Measurements from ENCODE around the gene CLEC11A. TPM values are rescaled to one million over a fixed set of nuclear protein-coding genes. Genes with fewer than 3 reads are reported as not detected.
A peak's percentile ranks its signal among the peaks of the same experiment; 100 is the strongest.

Gene CLEC11A
- polyA plus RNA-seq, 2 of the 4 experiments (the other 2 are of a cell fraction), result 1.5 to 6.2 TPM

GRCh38 chr19:50705422-50706019, 17.6 kb upstream of the CLEC11A start (continued):
- TF ChIP-seq CHD4 (IDR thresholded peaks at IDR 0.05; ENCODE audit: borderline replicate concordance) (no peak), FOSL2 (IDR thresholded peaks at IDR 0.05) (no peak), FOSL2 (CRISPR knock-in tag; IDR thresholded peaks at IDR 0.05) (peak; percentile 33; the same call in 1 of the 2 replicates), CTCF (IDR thresholded peaks at IDR 0.05) (peak; percentile 80), TP53 (CRISPR knock-in tag; IDR thresholded peaks at IDR 0.05) (no peak), SREBF2 (IDR thresholded peaks at IDR 0.05) (no peak), RNF2 (IDR thresholded peaks at IDR 0.05; ENCODE audit: borderline replicate concordance, low read depth) (no peak), RAD21 (conservative IDR thresholded peaks at IDR 0.05 in 1 of 2, IDR thresholded peaks at IDR 0.05 in 1 of 2) (peak; percentile 73 to 76), ZFP36 (IDR thresholded peaks at IDR 0.05; ENCODE audit: borderline replicate concordance, partially characterized antibody) (no peak), JUNB (IDR thresholded peaks at IDR 0.05) (no peak)

GRCh38 chr19:50706387-50706786, 16.8 kb upstream of the CLEC11A start:
- no peak overlapping the region for H3K4me3 ChIP-seq
- no peak overlapping the region for H3K4me2 ChIP-seq
- FAIRE-seq, result no peak
- peaks cover 13% of the 10 kb centered on the region; the same call in 1 of the 3 replicates for H3K4me1 ChIP-seq
- POLR2A ChIA-PET, result no interaction called here
- CTCF ChIA-PET, result interaction anchor here (0.6 to 7.3 kb wide), 10 partner anchors 9 to 435 kb away, joined by 3 to 111 read pairs (median 10); partner anchors contain the start of genes CLEC11A and SHANK1
- no peak for DNase-seq (ENCODE audit: low read depth in 1 of 2, low spot score in 1 of 2)
- 21% methylated on average over 5 of the region's 5 CpGs for whole genome bisulfite sequencing (ENCODE audit: missing lambda C conversion rate)
- H3K27ac ChIP-seq, result no peak overlapping the region
- no peak for ATAC-seq
- TF ChIP-seq HOXA7 (CRISPR knock-in tag; IDR thresholded peaks at IDR 0.05), result no peak
- no peaks in the 10 kb centered on the region for H3K9me3 ChIP-seq

DNA sequence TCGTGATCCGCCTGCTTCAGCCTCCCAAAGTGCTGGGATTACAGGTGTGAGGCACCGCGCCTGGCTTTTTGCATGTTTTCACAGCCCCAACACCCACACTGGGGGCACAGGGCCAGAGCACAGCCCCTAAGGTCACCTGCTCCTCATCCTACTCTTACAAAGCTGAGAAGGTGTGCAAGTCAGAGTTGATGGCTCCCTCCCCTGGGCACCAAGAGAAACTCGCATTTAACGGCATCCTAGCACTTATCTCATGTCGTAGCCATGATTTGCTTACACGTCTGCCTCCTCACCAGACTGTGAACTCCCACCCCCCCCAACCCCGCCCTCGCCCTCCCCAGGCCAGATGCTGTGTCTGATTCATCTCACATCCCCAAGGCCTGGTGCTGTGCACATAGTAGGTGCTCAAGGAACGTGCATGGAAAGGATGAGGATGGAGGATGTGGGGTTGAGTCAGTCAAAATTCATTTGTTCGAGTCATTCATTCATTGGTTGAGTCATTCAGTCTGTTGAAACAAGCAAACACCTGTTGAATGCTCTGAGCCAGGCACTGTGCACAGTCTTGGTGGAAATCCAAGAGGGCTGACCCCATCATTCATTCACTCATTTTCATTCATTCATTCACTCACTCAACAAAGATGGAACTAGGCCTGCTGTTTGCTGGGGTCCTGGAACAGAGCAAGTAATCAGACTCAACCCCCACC, 14.8 kb upstream of the CLEC11A start:
- peak in 1 of 2 experiments; percentile 49 for DNase-seq (ENCODE audit: low read depth in 1 of 2, low spot score in 1 of 2)
- CTCF ChIA-PET, result interaction anchor here (1.2 to 8.6 kb wide), 6 partner anchors 12 to 309 kb away, joined by 3 to 119 read pairs (median 14); partner anchors contain the start of genes CLEC11A and SHANK1
- Histone ChIP-seq H3K4me2 (no peak overlapping the region), H3K4me3 (no peak overlapping the region), H3K4me1 (peaks cover 5% of the 10 kb centered on the region; the same call in 1 of the 3 replicates), H3K9me3 (no peaks in the 10 kb centered on the region), H3K27ac (no peak overlapping the region)
- WGBS (ENCODE audit: missing lambda C conversion rate), result 42% methylated on average over 12 of the region's 12 CpGs
- no peak for ATAC-seq
- TF ChIP-seq PBX3 (IDR thresholded peaks at IDR 0.05) (no peak), JUN (IDR thresholded peaks at IDR 0.05) (no peak), ZSCAN20 (CRISPR knock-in tag; IDR thresholded peaks at IDR 0.05) (no peak), RNF2 (IDR thresholded peaks at IDR 0.05; ENCODE audit: borderline replicate concordance, low read depth) (no peak), FOSB (CRISPR knock-in tag; IDR thresholded peaks at IDR 0.05) (no peak), NFE2L2 (conservative IDR thresholded peaks at IDR 0.05; ENCODE audit: low read length) (no peak), REST (IDR thresholded peaks at IDR 0.05) (no peak), EP300 (IDR thresholded peaks at IDR 0.05) (no peak), RFX5 (IDR thresholded peaks at IDR 0.05) (no peak), EHF (CRISPR knock-in tag; IDR thresholded peaks at IDR 0.05) (no peak), CTCF (IDR thresholded peaks at IDR 0.05) (no peak), HOXB5 (CRISPR knock-in tag; IDR thresholded peaks at IDR 0.05) (no peak)
- FAIRE-seq, result no peak
- POLR2A ChIA-PET, result no interaction called here
